DMS53 treated with DMSO at 0.1 percent for 48 hours (cell line): ENCODE data around the gene ASRGL1.
"Not testable (repeated sequence)": the region's sequence is repeated elsewhere in the genome, so short reads cannot be mapped to it uniquely, and the experiment has no call there.

Experiments
- DNase-seq: peaks from one replicate; lab custom pipeline; 2025; ENCODE audit not compliant: unreplicated experiment; lab: John Stamatoyannopoulos, UW

Gene ASRGL1

DNA sequence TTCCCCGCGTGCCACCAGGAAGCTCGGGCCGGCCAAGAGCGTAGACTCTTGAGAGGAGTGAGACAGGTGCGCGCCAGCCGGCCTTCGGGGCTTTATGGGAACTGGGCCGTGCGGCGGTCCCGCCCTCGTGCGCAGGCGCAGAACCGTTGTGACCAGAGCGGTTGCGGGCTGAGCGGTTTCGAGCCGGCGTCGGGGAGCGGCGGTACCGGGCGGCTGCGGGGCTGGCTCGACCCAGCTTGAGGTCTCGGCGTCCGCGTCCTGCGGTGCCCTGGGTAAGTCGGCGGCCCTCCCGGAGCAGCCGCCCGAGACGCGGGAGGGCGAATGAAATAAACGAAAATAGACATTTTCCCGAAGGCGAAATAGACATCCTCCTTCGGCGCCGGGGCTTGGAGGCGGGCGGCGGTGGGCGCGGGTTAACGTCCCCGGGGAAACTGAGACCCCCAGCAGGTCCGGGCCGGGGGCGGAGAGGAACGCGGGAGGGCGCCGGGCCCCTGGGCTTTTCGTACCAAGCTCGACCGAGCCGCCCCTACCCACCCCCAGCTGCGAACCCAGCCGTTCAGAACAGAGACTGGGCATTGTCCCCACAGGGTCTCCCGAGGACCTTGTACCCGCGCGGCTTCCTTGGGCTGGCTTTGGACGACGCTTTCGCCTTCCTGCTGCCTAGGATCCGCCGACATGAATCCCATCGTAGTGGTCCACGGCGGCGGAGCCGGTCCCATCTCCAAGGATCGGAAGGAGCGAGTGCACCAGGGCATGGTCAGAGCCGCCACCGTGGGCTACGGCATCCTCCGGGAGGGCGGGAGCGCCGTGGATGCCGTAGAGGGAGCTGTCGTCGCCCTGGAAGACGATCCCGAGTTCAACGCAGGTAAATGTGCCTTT lies at the start of gene ASRGL1:
Gene ASRGL1, plus strand, starts transcription at position 146 of the 879 bp plus-strand sequence. Its CDS starts 530 bp downstream, at position 676.
- DNase-seq = peak; percentile 92

DNA sequence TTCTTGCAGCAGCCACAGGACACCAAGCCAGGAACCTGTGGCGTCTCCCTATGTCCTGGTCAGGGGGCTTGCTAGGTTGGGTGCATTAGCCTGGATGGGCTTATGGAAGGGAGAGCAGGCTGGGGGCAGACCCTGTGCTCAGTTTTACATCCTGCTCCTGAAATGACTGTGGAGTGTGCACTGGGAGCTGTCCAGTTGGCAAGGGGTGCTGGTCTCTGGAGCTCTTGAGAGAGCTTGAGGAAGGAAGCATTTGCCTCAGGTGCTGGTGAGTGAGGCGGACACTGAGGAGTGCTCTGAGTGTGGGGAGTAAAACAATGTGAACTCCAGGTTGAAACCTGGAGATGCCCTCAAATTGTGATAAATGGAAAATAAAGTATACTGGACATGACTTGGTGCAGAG lies 41.7 kb upstream of the ASRGL1 start:
- no peak for DNase-seq

DNA sequence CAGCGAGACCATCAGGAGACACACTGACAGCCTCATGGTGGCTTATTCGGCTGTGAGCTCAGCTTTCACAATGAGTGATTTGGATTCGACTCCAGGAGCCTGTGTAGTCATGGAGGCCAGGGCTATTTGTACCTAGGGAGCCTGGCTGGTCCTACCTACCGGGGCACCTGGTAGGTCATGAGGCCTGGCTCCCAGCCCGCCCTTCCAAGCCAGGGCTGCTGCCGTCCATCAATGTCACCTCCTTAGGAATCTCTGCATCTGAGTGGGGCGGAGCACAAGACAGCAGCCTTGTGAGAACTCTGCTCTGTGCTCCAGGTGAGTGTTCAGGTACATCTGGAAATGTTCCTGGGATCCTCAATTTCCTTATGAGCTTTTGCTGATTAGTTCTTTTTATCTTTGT lies 38.3 kb upstream of the ASRGL1 start, which contains the start of gene SCGB1D4:
Gene SCGB1D4, minus strand, starts transcription at position 101 of the 400 bp plus-strand sequence. Its CDS starts 65 bp downstream, at position 36.
- DNase-seq = no peak

DNA sequence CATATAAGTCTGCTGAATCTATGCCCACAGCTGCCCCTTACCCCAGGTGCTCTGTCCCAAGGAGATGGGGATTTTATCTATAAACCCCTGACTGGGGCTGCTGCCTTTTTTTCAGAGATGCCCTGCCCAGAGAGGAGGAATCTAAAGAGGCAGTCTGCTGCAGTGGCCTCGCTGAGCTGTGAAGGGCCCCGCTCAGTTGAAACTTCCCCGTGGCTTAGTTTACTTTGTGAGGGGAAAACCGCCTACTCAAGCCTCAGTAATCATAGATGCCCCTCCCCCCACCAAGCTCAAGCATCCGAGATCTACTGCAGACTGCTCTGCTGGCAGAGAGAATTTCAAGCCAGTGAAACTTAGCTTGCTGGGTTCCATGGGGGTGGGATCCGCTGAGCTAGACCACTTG lies 31.0 kb upstream of the ASRGL1 start:
- no peak for DNase-seq

DNA sequence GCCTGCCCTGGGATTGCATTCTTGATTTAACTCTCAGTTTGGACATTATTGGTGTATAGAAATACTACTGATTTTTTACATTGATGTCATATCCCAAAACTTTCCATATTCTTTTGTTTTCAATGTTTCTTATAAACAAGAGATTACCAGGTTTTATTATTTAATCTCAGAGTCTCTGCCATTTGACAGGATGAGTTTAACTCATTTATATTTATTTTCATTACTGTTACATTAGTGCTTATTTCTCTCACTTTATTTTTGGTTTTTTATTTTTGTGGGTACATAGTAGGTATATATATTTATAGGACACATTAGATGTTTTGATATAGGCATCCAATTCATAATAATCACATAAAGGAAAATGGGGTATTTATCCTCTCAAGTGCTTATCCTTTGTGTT lies 29.3 kb upstream of the ASRGL1 start:
- DNase-seq = no peak

DNA sequence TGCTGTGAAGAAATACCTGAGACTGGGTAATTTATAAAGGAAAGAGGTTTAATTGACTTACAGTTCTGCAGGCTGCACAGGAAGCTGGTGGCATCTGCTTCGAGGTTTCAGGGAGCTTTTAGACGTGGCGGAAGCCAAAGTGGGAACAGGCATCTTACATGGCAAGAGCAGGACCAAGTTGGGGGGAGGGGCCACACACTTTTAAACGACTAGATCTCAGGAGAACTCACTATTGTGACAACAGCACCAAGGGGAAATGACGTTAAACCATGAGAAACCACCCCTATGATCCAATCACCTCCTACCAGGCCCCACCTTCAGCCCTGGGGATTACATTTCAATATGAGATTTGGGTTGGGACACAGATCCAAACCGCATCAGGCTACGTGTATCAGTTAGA lies 27.3 kb upstream of the ASRGL1 start:
- DNase-seq = no peak

DNA sequence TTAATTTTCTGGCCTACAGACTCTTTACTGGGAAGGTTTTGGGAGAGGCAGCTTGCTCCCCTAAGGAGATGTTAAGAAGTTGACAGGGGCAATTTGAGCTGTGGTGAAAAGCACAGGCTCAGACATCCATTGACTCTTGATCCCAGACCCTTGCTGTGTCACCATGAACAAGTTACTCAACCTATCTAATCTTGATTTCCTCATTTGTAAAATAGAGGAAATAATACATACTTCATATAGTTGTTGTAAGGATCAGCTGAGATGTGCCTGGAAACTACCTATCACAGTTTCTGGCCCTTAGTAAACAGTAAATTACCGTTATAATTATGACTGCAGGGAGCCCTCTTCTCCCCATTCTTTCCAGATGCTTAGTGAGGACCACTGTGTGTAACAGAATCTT lies 21.8 kb upstream of the ASRGL1 start:
- no peak for DNase-seq

DNA sequence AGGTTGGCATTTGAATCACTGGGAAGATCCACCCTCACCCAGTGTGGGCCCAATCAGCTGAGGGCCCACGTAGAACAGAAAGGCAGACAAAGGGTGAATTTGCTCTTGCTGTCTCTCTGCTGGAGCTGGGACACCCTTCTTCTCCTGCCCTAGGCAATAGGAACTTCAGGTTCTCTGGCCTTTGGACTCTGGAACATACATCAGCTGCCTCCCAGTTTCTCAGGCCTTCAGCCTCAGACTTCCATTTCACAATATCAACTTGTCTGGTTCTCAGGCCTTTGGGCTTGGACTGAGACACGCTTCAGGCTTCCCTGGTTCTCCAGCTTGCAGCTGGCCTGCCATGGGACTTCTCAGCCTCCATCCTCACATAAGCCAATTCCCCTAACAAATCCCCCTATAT lies 14.7 kb upstream of the ASRGL1 start:
- no peak for DNase-seq

DNA sequence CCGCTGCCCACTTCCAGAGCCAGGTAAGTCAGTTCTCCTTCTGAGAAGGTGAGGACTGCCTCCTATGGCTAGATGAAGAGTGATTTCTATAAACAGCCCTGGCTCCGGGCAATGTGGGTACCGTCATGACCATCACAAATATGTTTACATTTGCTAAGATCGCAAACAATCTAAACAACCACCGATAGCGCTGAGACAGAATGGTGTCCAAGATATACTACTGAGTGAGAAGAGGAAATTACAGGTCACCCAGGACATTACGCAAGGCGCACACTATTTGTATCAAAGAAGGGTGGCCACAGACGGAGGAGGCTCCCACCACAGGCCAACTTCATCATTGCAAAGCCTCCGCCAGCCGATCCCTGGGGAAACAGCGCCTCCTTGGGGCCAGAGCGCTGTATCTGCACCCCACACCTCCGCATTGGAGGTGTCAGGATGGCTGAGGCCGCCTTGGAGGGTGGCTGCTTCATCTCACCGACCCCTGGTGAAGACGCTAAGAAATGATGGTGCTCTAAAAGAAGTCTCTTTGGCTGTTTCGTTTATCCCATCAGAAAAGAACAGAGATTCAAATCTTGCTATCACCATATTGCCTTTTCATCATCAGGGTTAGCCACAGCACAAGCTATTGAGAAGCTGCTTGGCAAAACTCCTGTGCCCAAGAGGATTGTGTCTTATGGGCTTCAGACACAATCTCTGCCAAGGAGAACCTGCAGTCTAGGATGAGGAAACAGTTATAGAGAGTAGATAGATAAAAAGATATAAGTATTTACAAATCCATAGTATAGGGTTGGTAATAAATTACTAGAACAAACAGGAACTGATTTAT lies 12.3 kb upstream of the ASRGL1 start:
- DNase-seq = no peak

DNA sequence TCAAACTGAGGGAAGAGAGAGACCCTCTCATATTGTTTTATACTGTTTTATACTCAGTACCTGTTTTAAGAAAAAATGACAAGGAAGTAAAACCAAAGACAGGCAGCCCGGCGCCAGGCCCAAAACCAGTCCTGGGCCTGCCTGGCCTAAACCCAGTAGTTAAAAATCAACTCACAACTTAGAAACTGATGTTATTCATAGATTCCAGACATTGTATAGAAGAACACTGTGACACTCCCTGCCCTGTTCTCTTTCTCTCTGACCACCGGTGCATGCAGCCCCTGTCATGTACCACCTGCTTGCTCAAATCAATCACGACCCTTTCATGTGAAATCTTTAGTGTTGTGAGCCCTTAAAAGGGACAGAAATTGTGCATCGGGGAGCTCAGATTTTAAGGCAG lies 11.5 kb upstream of the ASRGL1 start:
- not testable (repeated sequence) for DNase-seq

DNA sequence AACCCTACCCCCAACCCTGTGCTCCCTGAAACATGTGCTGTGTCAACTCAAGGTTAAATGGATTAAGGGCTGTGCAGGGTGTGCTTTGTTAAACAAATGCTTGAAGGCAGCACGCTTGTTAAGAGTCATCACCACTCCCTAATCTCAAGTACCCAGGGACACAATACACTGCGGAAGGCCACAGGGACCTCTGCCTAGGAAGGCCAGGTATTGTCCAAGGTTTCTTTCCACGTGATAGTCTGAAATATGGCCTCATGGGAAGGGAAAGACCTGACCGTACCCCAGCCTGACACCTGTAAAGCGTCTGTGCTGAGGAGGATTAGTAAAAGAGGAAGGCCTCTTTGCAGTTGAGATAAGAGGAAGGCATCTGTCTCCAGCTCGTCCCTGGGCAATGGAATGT lies 10.5 kb upstream of the ASRGL1 start:
- DNase-seq = not testable (repeated sequence)

DNA sequence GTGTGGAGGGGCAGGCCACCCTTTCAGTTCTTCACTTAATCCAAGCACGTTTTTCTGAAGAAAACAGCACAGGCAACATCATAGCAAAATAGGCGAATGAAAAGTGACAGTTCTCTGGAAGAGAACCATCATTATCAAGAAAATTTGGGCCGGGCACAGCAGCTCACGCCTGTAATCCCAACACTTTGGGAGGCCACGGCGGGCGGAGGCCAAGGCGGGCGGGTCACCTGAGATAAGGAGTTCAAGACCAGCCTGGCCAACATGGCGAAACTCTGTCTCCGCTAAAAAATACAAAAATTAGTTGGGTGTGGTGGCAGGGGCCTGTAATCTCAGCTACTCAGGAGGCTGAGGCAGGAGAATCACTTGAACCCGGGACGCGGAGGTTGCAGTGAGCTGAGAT lies 9.7 kb upstream of the ASRGL1 start:
- DNase-seq = not testable (repeated sequence)

DNA sequence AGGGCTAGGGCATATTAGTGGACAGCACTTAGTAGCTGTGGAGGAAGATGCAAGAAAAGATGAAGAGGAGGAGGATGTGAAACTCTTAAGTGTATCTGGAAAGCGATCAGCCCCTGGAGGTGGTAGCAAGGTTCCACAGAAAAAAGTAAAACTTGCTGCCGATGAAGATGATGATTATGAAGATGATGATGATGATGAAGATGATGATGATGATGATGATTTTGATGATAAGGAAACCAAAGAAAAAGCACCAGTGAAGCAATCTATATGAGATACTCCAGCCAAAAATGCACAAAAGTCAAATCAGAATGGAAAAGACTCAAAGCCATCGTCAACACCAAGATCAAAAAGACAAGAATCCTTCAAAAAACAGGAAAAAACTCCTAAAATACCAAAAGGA lies 6.0 kb upstream of the ASRGL1 start:
- not testable (repeated sequence) for DNase-seq

DNA sequence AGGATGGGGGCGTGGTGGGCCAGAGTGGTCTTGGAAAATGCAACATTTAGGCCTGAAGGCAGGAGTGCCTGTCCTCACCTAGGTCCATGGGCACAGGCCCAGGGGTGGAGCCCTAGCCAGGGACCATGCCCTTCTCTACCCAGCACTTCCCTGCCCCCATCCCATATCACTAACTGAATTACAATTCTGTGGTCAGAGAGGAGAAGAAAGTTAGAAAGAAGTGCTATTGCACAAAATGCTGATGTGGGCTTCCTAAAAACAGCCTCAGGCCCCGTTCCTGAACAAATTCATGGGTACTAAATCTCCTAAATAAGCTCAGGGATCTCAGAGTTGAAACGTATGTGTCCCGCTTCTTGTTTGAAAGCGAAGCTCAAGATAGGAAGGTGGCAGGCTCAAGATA lies 3.5 kb upstream of the ASRGL1 start:
- DNase-seq = no peak

DNA sequence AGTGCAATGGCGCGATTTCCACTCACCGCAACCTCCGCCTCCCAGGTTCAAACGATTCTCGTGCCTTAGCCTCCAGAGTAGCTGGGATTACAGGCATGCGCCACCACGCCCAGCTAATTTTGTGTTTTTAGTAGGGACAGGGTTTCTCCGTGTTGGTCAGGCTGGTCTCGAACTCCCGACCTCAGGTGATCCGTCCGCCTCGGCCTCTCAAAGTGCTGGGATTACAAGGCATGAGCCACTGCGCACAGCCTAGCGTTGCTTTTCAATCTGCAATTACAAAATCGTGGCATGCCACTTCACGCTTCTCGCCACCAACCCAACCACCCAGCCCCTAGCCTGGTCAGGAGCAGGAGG lies 322 bp upstream of the ASRGL1 start:
- not testable (repeated sequence) for DNase-seq

DNA sequence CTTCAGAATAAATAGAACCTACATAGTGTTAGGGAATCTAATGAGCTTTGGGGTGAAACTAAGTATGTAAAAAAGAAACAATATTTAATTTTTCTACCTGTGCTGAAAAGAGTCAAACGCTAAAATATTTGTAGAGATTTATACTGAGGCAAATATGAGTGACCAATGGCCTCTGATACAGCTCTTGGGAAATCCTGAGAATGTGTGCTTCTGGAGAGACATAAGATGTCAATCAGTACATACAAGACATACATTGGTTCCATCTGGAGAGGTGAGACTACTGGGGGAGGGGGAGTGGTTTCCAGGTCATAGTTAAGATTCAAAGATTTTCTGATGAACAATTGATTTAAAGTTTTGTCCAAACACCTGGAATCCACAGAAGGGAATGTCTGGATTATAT lies 970 bp downstream of the ASRGL1 start:
- peak; percentile 31 for DNase-seq

DNA sequence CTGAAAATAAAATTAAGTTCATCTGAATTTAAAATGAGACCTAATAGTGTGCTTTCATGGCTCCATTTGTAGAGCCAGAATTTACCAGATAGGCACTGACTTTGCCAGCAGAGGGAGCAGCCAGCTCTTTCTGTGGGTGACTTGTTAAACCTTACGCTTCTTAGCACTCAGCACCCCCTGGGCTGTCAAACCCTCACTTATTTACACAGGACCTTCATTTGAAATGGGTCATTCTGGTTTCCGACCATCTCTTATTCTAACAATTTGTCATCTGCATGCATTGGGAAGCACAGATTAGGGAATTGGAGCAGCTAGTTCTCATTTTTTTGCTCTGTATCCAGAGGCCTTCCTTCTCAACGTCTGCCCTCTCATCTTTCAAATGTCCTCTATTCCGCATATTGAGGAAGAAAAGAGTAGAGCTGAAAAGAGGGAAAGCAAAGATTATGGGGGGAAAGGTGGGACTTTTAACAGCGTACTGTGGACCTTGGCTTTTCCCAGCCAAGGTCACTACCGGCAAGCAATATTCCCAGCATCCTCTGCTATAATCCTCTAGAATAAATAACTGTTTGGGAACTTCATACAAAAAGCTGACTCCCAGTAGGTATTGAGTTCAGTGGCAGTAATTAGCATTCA lies 3.1 kb downstream of the ASRGL1 start:
- DNase-seq = peak; percentile 19

DNA sequence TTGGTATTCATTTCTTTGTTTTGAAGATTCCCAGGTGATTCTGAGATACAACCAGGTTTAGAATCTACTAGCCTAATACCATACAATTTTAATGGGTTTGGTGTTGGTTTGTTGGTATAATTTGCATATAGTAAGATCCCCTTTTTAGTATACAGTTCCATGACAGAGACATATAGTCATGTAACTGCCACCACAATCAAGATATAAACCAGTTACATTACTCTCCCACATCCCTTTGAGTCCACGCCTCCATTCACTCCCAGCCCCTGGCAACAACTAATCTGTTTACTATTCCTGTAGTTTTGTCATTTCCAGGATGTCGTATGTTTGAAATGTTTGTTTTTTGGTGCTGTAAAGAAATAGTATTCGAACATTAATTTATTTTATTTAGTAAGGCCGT lies 4.3 kb downstream of the ASRGL1 start:
- no peak for DNase-seq

DNA sequence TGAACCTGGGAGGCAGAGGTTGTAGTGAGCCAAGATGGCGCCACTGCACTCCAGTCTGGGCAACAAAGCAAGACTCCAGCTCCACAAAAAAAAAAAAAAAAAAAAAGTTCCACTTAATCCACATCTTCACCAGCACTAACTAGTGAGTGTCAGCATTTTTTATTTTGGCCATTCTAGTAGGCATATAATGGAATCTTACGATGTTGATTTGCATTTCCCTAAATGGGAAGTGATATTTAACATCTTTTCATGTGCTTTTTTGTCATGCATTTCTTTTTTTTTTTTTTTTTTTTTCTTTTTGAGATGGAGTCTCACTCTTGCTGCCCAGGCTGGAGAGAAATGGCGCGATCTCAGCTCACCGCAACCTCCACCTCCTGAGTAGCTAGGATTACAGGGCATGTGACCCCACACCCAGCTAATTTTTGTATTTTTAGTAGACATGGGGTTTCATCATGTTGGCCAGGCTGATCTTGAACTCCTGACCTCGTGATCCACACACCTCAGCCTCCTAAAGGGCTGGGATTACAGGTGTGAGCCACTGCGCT lies 6.5 kb downstream of the ASRGL1 start:
- not testable (repeated sequence) for DNase-seq

DNA sequence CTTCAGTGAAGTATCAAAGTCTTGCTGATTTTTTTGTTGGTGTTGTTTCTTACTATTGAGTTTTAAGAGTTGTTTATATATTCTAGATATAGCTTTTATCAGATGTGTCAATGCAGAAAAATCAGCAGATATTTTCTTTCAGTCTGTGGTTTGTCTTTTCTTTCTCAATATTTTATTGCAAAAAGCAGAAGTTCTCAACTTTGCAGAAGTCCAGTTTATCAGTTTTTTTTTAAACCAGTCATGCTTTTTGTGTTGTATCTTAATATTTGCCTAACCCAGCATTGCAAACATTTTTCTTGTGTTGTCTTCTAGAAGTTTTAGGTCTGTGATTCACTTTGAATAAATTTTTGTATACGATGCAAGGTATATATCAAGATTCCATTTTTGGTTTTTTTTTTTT lies 7.0 kb downstream of the ASRGL1 start:
- DNase-seq = no peak

DNA sequence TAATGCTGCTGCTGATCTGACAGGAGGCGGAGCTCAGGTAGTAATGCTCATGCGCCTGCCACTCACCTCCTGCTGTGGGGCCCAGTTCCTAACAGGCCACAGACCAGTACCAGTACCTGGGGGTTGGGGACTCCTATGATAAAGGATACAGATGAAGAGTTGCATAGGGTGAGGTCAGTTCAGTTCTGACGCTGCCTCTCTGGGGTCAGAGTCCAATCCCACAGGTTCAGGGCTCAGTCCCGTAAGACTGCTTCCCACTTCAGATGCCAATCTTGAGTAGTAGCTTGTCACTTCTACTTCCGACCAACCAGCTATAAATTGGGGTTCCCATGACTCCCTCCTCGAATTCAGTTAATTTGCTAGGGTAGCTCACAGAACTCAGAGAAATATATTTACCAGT lies 8.6 kb downstream of the ASRGL1 start:
- DNase-seq = no peak
